ENCODE measurements around the gene LRRK1.

- TF ChIP-seq EZH2 (IDR thresholded peaks at IDR 0.05; ENCODE audit: insufficient read depth, poor library complexity, severe bottlenecking), result no peak
- TF ChIP-seq EZH2phosphoT487 (IDR thresholded peaks at IDR 0.05; ENCODE audit: insufficient read depth, low read depth), result no peak
Observed at GRCh38 chr15:100988297-100988696, 69.1 kb downstream of the LRRK1 start.
